Transverse colon (tissue), 4 donors: ENCODE results near the gene PRL. TPM values are rescaled to one million over a fixed set of nuclear protein-coding genes. Genes with fewer than 3 reads are reported as not detected.

Experiments used
- DNase-seq: peaks from one replicate; pipeline ENCODE4 v3.0.0-alpha.2; 2019
- H3K27ac ChIP-seq, 4 donors: fragments of 200-600 bp; sonication (generic); 2 replicates each; pipeline ENCODE4 v1.5.1; 2016 to 2018; ENCODE audit warnings: inconsistent platforms in 4 of 4
- H3K27me3 ChIP-seq: fragments of 200-600 bp; sonication (generic); 2 replicates; pipeline ENCODE4 v1.5.1; 2017; ENCODE audit warnings: inconsistent platforms
- H3K36me3 ChIP-seq, 4 donors: fragments of 200-600 bp; sonication (generic); 2 replicates each; pipeline ENCODE4 v1.5.1; 2017 to 2019; ENCODE audit warnings: inconsistent platforms in 4 of 4
- H3K4me1 ChIP-seq, 4 donors: fragments of 200-600 bp; sonication (generic); 2 replicates each; pipeline ENCODE4 v1.5.1; 2017 to 2020; ENCODE audit warnings: inconsistent platforms in 4 of 4
- H3K4me3 ChIP-seq, 4 donors: fragments of 200-600 bp; sonication (generic); 1 replicate in 1 of 4; 2 replicates in 3 of 4; pipeline versions ENCODE4 v1.5.1 to v1.6.1; 2017 to 2019; ENCODE audit warnings: inconsistent platforms in 4 of 4
- H3K9me3 ChIP-seq, 2 donors: fragments of 200-600 bp; sonication (generic); 2 replicates each; pipeline ENCODE4 v1.5.1; 2017 to 2019; ENCODE audit warnings: inconsistent platforms in 2 of 2
- CTCF ChIP-seq, 5 experiments: fragments of 200-600 bp in 3 of 5; fragments of 450-650 bp in 2 of 5; sonication (generic) in 3 of 5; IDR thresholded peaks; 1 replicate in 2 of 5; 2 replicates in 3 of 5; pipeline ENCODE4 v1.5.1; 2016 to 2017; ENCODE audit warnings: antibody characterized with exemption in 5 of 5, inconsistent platforms in 3 of 5, mild to moderate bottlenecking in 2 of 5, moderate library complexity in 1 of 5
- EP300 ChIP-seq: sonication (generic); formaldehyde crosslinking; IDR thresholded peaks from one replicate; pipeline ENCODE4 v1.6.1; 2017; ENCODE audit warnings: antibody characterized with exemption, low read depth
- POLR2A ChIP-seq: fragments of 450-650 bp; IDR thresholded peaks from one replicate; pipeline ENCODE4 v1.6.1; 2016; ENCODE audit warnings: antibody characterized with exemption, mild to moderate bottlenecking, moderate library complexity
- POLR2AphosphoS5 ChIP-seq, 3 donors: sonication (generic); formaldehyde crosslinking; IDR thresholded peaks; one replicate each; pipeline ENCODE4 v1.6.1; 2016; ENCODE audit warnings: antibody characterized with exemption in 3 of 3
- WGBS, 2 donors: methylation state at CpG; one replicate each; pipeline ENCODE4 v1.1.5; 2018; ENCODE audit warnings: low coverage in 1 of 2; 5-methylcytosine and 5-hydroxymethylcytosine counted together
- in situ Hi-C, 4 donors: fragments of 200-750 bp; cut with MboI; loops; one replicate each; pipeline versions ENCODE4 v1.15.0 to v1.15.1; 2017; ENCODE audit warnings: low sequenced_read_pairs in 3 of 4, low pct_ligation_motif_present in 1 of 4, low pct_unique_long_range_greater_than_20kb in 1 of 4
- intact Hi-C: fragments of 100-400 bp; cut with DNase I; formaldehyde crosslinking; loops from one replicate; pipeline ENCODE4 v1.15.1; 2023; ENCODE audit warnings: low total_unique reads
- total RNA-seq, 4 donors: library from RNA; depleted of rRNA; stranded (reverse); fragments of >200 nt; gene quantifications; one replicate each; pipeline ENCODE4 v1.1.0, GENCODE V29; 2016

The PRL gene
- total RNA-seq, 4 donors from 2014 or later, result not detected

- H3K4me3 ChIP-seq, result no peak overlapping the region
- in situ Hi-C loops (no loop called here), intact Hi-C loops (no loop called here)
- no peaks in the 10 kb centered on the region for H3K9me3 ChIP-seq
- TF ChIP-seq CTCF (IDR thresholded peaks at IDR 0.05), result no peak
- no peak for TF ChIP-seq EP300
- no peak for TF ChIP-seq POLR2AphosphoS5 (IDR thresholded peaks at IDR 0.05)
- TF ChIP-seq POLR2A, result no peak
- H3K4me1 ChIP-seq, result peaks cover 0 to 6% (median 0%) of the 10 kb centered on the region in 4 donors
- 57 to 62% methylated on average over 7 of the region's 7 CpGs for WGBS, 2 donors
- H3K36me3 ChIP-seq, result no peaks in the 10 kb centered on the region
- no peak for DNase-seq
- H3K27me3 ChIP-seq, result no peaks in the 10 kb centered on the region
- no peak overlapping the region for H3K27ac ChIP-seq
Observed at GRCh38 chr6:22322103-22323030, 25.5 kb upstream of the PRL start.

- intact Hi-C loops (no loop called here), in situ Hi-C loops (no loop called here)
Observed at GRCh38 chr6:22320750-22321149, 23.9 kb upstream of the PRL start.

GRCh38 chr6:22318404-22318803 is 21.6 kb upstream of the PRL start:
- DNase-seq, result no peak
- Histone ChIP-seq H3K36me3 (no peaks in the 10 kb centered on the region), H3K27ac (no peak overlapping the region), H3K4me3 (no peak overlapping the region), H3K9me3 (peaks cover 0 to 4% of the 10 kb centered on the region in 2 donors), H3K4me1 (peaks cover 0 to 6% (median 0%) of the 10 kb centered on the region in 4 donors), H3K27me3 (no peaks in the 10 kb centered on the region)
- no peak for TF ChIP-seq POLR2A
- no peak for TF ChIP-seq EP300
- no peak for TF ChIP-seq POLR2AphosphoS5 (IDR thresholded peaks at IDR 0.05)
- no peak for TF ChIP-seq CTCF (IDR thresholded peaks at IDR 0.05)
- intact Hi-C loops (no loop called here), in situ Hi-C loops (no loop called here)
- 92% methylated on average over 17 of the region's 22 CpGs; no CpG with 5 or more reads in 1 of the 2 donors for WGBS, 2 donors

More at GRCh38 chr6:22320750-22321149, 23.9 kb upstream of the PRL start:
- H3K27me3 ChIP-seq, result no peaks in the 10 kb centered on the region
- H3K36me3 ChIP-seq, result no peaks in the 10 kb centered on the region
- 74 to 76% methylated on average over 1 of the region's 1 CpG for WGBS, 2 donors
- no peak for DNase-seq
- no peak overlapping the region for H3K4me3 ChIP-seq
- peaks cover 0 to 6% (median 0%) of the 10 kb centered on the region in 4 donors for H3K4me1 ChIP-seq
- H3K9me3 ChIP-seq, result no peaks in the 10 kb centered on the region
- TF ChIP-seq POLR2AphosphoS5 (IDR thresholded peaks at IDR 0.05) (no peak), CTCF (IDR thresholded peaks at IDR 0.05) (no peak), EP300 (no peak)
- no peak overlapping the region for H3K27ac ChIP-seq

- Histone ChIP-seq H3K4me1 (no peaks in the 10 kb centered on the region), H3K36me3 (no peaks in the 10 kb centered on the region), H3K4me3 (no peak overlapping the region), H3K27me3 (no peaks in the 10 kb centered on the region), H3K9me3 (peaks cover 9 to 15% of the 10 kb centered on the region in 2 donors), H3K27ac (no peak overlapping the region)
- in situ Hi-C loops (no loop called here), intact Hi-C loops (no loop called here)
- TF ChIP-seq CTCF (IDR thresholded peaks at IDR 0.05) (no peak), EP300 (no peak), POLR2A (no peak), POLR2AphosphoS5 (IDR thresholded peaks at IDR 0.05) (no peak)
- DNase-seq, result no peak
- 100% methylated on average over 2 of the region's 2 CpGs; no CpG with 5 or more reads in 1 of the 2 donors for WGBS, 2 donors
Observed at GRCh38 chr6:22313796-22314195, 17.0 kb upstream of the PRL start.
